Measurements from ENCODE around the gene DECR2.

GRCh38 chr16:363110-363765, 38.4 kb upstream of the DECR2 start:
- TF ChIP-seq CTCF (IDR thresholded peaks at IDR 0.05) (no peak), ZFX (IDR thresholded peaks at IDR 0.05; ENCODE audit: borderline replicate concordance) (no peak)
